NCI-H2107 treated with DMSO at 0.1 percent for 48 hours (cell line): ENCODE data around the gene TAF3.

Experiments used
- DNase-seq: peaks from one replicate; lab custom pipeline; 2025; ENCODE audit not compliant: unreplicated experiment; lab: John Stamatoyannopoulos, UW

TAF3 gene

GRCh38 chr10:7872041-7872442 lies 53.7 kb downstream of the TAF3 start:
- DNase-seq, result peak; percentile 5

DNA sequence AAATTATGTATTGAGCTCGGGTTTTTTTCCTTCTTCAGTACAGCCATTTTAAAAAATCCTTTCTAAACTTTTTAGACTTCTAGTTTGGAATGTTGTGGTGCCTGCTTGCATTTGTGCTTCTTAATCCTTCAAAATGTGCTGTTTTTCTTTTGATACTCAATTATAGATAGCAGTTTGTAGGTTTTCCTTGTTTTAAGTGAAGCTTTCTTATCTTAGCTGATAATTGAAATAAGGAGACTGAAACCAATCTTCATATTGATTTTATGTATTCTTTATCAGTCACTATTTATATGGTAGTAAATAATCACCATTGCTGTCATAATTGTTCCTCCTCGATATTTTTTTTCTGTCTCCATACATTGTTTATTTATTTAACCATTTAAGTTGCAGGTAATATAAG lies 56.6 kb downstream of the TAF3 start:
- no peak for DNase-seq

- no peak for DNase-seq
These were observed 58.3 kb downstream of the TAF3 start for GRCh38 chr10:7876541-7877127.

DNA sequence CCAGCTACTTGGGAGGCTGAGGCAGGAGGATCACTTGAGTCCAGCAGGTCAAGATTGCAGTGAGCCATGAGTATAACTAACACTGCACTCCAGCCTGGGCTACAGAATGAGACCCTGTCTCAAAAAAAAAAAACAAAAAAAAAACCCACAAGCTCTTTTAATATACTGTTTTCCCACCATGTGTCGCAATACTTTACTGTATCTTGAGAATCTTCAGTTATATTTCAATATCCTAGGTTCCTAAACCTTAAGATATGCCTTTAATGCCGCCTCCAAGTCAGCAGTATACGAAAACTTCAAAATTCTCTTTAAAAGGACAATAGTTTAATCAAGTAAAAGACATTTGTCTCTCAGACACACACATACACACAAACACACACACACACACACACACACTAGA lies 62.8 kb downstream of the TAF3 start:
- DNase-seq, result no peak

DNA sequence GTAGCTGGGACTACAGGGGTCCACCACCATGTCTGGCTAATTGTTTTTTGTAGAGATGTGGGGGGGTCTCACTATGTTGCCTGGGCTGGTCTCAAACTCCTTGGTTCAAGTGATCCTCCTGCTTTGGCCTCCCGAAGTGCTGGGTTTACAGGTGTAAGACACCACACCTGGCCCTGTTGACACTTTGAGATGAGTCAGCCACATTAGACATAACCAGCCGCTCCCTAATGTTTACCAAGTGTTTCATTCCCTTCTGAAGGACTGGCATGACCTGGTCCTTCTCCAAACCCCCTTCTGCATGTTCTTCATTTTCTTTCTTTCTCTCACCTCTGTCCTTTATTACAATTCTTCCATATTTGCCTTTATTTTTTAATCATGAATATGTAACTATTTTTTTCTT lies 67.8 kb downstream of the TAF3 start:
- no peak for DNase-seq

DNA sequence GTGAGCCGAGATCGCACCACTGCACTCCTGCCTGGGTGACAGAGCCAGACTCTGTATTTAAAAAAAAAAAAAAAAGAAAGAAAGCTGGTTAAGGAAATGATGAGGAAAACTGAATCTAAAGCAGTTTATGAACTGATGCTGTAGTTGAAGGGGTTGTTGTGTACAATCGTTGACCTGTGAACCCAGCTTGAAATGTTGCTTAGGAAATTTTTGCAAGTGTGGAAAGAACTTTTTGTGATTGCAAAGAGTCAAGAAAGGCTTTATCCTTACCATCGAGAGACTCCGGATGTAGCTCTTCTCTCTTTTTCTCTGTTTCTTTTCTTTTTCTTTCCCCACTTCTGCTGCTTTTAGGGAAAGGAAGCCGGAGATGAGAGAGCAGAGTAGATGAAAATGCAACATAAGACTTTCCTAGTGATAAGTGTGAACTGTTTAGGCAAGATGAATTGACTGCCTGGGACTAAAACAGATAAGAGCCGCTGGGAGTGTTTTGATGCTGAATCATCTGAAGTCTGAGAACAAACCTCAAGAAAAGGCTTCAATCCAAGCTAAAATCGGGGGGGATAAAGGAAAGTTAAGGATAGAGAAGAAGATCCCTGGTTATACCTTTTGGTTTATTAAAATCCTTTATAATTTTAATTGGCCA lies 69.0 kb downstream of the TAF3 start:
- DNase-seq, result no peak

DNA sequence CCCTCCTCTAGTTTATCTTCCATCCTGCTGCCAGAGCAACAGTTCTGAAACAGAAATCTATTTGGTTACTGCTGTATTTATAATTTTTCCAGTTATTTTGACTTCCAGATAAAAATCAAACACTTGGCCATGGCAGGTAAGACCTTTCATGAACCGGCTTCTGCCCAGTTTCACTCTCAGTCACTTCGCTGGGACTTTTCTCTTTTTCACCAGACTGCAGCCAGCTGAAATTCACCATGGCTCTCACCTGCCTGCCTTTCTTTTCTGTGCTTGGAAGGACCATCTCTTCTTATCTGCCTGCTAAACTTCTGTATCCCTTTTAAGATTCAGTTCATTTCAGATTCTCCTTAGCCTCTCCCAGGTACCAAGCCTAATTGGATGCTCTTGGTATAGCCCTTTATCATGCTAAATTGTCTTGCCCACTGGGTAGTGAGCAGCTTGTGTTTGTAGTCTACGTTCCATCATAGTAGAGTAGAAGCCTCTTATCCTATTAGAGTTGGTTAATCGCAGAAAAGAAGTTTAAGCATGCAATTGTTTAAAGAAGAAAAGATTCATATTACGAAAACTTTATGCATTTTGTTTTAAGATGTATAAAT lies 71.7 kb downstream of the TAF3 start:
- DNase-seq, result no peak

DNA sequence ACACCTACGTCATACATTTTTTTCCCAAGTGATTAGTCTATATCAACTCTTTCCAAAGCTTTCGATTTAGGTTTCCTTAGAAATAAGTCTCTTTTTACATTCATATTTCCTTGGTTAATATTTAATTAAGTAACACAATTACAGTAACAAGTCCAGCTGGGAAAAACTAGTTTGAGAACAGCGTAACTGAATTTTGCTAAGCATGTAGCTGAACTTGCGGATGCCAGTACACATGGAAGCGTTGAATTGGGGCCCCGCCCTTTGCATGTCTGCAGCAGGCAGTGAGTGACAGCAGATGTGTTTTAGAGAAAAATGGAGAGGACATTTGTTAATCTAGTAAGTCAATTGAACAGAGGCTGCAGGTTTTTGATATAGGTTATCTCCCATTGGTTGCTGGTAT lies 72.5 kb downstream of the TAF3 start:
- no peak for DNase-seq

DNA sequence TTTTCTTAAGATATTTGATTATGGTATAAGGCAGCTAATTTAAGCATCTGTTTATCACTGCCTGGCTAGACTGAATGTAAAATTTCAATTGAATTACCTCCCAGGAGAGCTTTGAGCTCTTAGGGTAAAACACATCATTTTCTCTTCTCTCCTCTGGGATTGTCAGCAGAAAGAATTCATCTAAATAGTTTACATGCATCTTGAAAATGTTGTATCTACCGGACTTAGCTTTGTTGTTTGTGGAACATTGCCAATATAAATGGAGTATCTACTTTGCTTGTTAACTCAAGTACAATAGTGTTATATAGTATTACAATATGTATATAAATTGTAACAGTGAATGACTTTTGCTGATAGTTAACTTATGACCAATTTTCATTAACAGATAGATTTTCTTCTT lies 73.3 kb downstream of the TAF3 start:
- no peak for DNase-seq

DNA sequence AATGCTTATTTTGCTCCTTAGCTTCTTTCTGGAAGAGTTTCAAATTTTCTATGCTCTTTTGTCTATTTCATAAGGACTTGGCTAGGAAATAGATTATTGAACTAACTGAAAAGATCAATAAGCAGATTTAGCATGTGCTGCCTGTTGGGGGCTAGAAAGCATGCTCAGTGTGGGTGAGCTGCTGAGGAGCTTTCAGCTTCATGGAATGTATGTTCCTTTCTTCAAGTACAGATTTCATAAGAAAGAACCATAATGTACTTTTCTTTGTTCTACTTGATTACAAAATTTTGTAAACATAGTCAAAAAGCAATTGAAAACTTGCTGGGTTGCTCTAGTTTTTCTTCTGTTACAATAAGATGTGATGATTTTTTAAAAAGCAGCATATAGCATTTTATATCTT lies 73.8 kb downstream of the TAF3 start:
- no peak for DNase-seq

DNA sequence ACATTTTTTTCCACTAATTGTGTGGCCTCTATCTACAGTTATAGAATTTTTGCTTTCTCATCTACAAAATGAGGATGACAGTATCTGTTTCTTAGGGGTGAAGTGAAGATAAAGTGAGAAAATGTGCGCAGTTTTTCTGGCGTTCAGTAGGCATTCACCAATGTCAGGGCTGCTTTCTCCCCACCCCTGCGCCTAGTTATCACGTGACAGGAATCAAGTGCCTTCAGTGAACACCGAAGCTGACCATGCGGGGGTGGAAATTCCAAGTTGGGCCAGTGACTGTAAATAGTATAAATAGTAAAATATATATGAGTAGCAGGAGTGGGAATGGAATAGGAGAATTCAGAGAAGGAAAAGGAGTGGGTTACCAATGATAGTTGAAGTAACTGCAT lies 77.4 kb downstream of the TAF3 start:
- DNase-seq, result no peak

GRCh38 chr10:7896297-7896696 lies 78.0 kb downstream of the TAF3 start:
- no peak for DNase-seq

- no peak for DNase-seq
These were observed 83.0 kb downstream of the TAF3 start for GRCh38 chr10:7901256-7901655.

GRCh38 chr10:7902413-7902812 lies 84.1 kb downstream of the TAF3 start:
- no peak for DNase-seq

- no peak for DNase-seq
These were observed 85.5 kb downstream of the TAF3 start for GRCh38 chr10:7903851-7904250.

DNA sequence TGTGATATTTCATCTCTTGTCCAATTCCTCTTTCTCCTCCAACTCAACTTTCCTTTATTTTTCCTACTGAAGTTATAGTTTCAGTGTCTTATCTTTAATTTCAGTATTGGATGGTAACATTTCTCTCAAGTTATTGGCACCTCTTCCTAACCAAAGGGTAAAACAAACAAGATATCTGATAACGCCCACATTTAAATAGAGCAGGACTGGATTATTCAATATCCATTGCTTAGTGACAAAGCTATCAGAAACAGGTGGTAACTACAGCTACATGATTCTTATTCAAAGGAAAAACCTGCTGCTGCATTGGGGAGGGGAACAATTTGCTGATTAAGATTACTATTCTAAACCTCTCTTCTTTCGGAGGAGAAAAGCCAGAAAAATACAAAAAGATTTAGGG lies 87.8 kb downstream of the TAF3 start:
- no peak for DNase-seq

DNA sequence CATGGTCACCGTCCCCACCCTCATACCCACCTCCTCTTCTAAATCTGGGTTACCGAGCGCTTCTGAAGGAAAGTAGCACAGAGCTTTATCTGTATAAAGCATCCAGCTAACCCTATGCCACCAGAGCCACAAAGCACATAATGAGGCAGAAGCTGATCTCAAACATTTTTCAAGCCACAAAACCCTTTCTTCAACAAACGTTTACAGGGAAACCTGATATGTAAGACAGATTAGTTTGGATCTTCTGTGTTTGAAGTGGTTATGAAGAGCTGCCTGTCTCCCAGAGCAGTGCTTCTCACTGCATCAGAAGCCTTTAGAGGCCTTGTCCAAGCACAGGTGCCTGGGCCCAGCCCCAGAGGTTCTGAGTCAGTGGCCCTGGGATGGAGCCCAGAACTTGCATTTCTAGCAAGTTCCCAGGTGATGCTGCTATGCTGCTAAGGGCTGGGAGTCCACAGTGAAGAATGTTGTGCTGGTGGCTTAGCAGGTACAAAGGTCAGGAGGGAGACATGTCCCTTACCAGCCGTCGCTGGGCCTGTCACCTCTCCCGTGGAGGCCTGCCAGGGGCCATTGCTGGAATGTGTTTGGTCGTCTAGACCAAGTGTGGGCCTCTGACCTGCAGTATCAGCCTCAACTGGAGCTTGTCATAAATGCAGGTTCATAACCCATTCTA lies 90.4 kb downstream of the TAF3 start:
- peak; percentile 1 for DNase-seq

- no peak for DNase-seq
These were observed 95.0 kb downstream of the TAF3 start for GRCh38 chr10:7913126-7913872.

DNA sequence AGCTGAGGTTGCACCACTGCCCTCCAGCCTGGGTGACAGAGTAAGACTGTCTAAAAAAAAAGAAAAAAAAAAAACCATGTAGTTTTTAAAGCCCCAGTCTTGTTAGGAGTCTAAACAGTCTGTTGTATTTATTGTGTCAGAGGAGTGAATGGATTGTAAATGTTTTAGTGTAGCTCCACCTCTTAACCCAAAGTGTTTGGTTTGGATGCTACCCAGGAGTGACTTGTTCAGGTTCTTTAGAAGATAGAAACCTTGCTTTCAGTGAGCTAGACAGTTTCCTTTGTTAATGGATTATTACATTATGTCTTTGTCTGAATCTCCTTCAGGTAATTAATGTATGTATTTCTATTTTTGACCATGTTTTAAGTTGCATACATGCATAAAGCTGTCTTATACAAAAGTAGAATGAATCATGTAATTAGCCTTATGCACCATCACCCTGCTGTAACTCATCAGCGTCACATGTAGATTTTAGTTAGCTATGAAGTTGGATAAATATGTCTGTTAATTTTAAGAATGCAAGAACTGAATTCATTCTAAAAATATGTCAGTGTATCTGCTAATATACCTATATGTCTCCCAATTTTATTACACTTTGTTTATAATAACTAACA lies 97.7 kb downstream of the TAF3 start:
- no peak for DNase-seq

DNA sequence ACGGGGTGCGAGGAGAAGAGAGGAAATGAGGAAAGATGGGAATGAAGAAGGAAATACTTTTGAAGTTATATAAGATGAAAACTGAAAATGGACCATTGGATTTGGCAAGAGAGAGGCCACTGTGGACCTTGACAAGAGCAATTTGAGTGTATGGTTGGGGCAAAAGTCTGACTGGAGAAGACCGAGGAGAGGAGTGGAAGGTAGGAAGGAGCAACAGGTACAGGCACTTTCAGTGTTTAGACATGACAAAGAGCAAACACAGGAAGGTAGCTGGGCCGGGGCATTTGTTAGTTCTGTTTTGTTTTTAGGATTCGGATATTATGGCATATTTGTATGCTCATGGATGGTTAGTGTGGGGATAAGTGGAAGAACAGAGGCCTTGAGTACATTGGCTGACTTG lies 99.4 kb downstream of the TAF3 start:
- no peak for DNase-seq

GRCh38 chr10:7922707-7923106 lies 104.4 kb downstream of the TAF3 start:
- no peak for DNase-seq
